ENCODE results near the gene NEK6. TPM values are rescaled to one million over a fixed set of nuclear protein-coding genes. Genes with fewer than 3 reads are reported as not detected.

Gene NEK6
- total and polyA plus RNA-seq, 2 of the 8 experiments (the other 6 are each of a cell fraction or from before 2014, with no cell fraction given) = 17.7 to 19.7 TPM

DNA sequence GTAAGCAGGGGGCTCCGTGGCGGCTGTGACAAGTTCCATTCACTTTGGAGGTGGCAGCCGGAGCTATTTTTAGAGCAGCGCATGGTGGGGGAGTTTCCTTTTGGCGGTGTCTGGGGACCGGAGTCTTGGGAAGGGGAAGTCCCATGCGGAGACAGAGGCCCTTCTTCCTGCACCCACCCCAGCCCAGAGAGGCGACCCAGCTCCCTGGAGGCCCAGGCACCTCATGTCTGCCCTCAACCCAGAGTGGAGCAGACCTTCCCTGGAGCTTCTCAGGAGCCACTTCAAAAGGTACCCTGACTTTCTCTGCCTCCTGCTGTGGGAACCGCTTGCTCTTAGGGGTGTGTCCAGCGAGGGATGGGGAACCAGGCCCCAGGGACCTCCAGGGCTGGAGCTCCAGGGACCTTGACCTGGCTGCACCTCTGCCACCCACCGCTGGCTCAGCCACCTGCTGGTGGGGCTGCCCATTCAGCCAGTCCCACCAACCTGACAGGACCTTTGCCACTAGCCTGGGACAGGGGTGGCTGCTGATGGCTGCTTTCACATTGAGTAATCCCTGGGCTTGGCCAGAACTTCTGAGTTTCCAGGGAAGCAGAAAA lies 34.1 kb downstream of the NEK6 start:
- H3K4me1 ChIP-seq (replicated peaks in 1 of 4; ENCODE audit: control insufficient read depth in 3 of 4, insufficient read depth in 4 of 4, low read length in 3 of 4) = peaks cover 0 to 14% (median 3%) of the 10 kb centered on the region in 4 experiments; a peak in 5 of 7 replicates
- peaks cover 5% of the 10 kb centered on the region; the same call in 1 of the 2 replicates for H3K79me1 ChIP-seq (ENCODE audit: low read depth, low read length)
- H4K20me1 ChIP-seq (replicated peaks in 1 of 2; ENCODE audit: control insufficient read depth in 1 of 2, insufficient read depth in 2 of 2, low read length in 2 of 2) = peaks cover 2 to 9% of the 10 kb centered on the region in 2 experiments
- H3K9ac ChIP-seq (replicated peaks in 1 of 4; ENCODE audit: extremely low read depth in 1 of 4, low read depth in 3 of 4, low read length in 3 of 4) = no peak overlapping the region
- 0 out of 2 replicates have a peak overlapping the region, but pooled peaks have one; percentile 36 for H4K8ac ChIP-seq (ENCODE audit: extremely low read depth, insufficient read depth, low read length)
- no peak overlapping the region for H3K4ac ChIP-seq (replicated peaks; ENCODE audit: insufficient read length, low read depth, low read length)
- no peaks in the 10 kb centered on the region for H3K27me3 ChIP-seq (replicated peaks in 1 of 4; ENCODE audit: control insufficient read depth in 3 of 4, extremely low read depth in 1 of 4, insufficient read depth in 3 of 4, low read length in 3 of 4)
- H4K91ac ChIP-seq (replicated peaks; ENCODE audit: insufficient read length, low read length) = no peak overlapping the region
- H3K56ac ChIP-seq (replicated peaks; ENCODE audit: insufficient read length, low read depth, low read length) = no peak overlapping the region
- H3K23me2 ChIP-seq (ENCODE audit: low read depth, low read length) = no peaks in the 10 kb centered on the region
- H3K9me3 ChIP-seq (ENCODE audit: insufficient read depth in 2 of 2, low read depth in 1 of 2, low read length in 1 of 2) = no peaks in the 10 kb centered on the region
- H3K4me3 ChIP-seq (ENCODE audit: extremely low read depth in 1 of 4, insufficient read depth in 2 of 4, low read depth in 3 of 4, low read length in 4 of 4) = no peak overlapping the region
- H2BK20ac ChIP-seq (ENCODE audit: low read length) = no peak overlapping the region
- H2BK12ac ChIP-seq (ENCODE audit: low read depth, low read length) = no peak overlapping the region
- no peak overlapping the region for H3K23ac ChIP-seq (ENCODE audit: insufficient read length)
- H3K27ac ChIP-seq (ENCODE audit: low read depth, low read length) = no peak overlapping the region
- no peak overlapping the region for H4K5ac ChIP-seq (ENCODE audit: insufficient read length, low read depth, low read length)
- CTCF ChIA-PET (ENCODE audit: partially characterized antibody) = interaction anchor here (0.9 to 3.9 kb wide), 11 partner anchors 12 to 168 kb away, joined by 3 to 37 read pairs (median 5); no protein-coding TSS in a partner anchor
- H2AFZ ChIP-seq (ENCODE audit: low read length) = no peak overlapping the region
- no peaks in the 10 kb centered on the region for H3K79me2 ChIP-seq (ENCODE audit: control insufficient read depth in 1 of 2, insufficient read depth in 2 of 2, low read length in 2 of 2)
- peak overlapping the region; percentile 60; the same call in 1 of the 2 replicates for H3K18ac ChIP-seq (ENCODE audit: extremely low read depth, low read length)
- no peak overlapping the region for H3K4me2 ChIP-seq (ENCODE audit: insufficient read depth in 1 of 2, low read depth in 2 of 2, low read length in 2 of 2)
- 80% methylated on average over 10 of the region's 11 CpGs; no CpG with 5 or more reads in 1 of the 2 experiments for WGBS, 2 experiments (ENCODE audit: extremely low coverage in 1 of 2, insufficient coverage in 1 of 2, insufficient read length in 1 of 2, insufficient replicate concordance in 2 of 2, low coverage in 1 of 2, low lambda C conversion rate in 2 of 2, missing lambda C conversion rate in 1 of 2)
- H2AK5ac ChIP-seq (ENCODE audit: low read depth, low read length) = no peak overlapping the region
- FAIRE-seq = no peak
- no peak overlapping the region for H2BK5ac ChIP-seq (ENCODE audit: low read depth, low read length)
- no peak overlapping the region for H3K14ac ChIP-seq (ENCODE audit: insufficient read length)
- no peak overlapping the region for H2BK120ac ChIP-seq (replicated peaks; ENCODE audit: low read depth, low read length)
- POLR2A ChIA-PET (ENCODE audit: partially characterized antibody) = no interaction called here
- DNase-seq (ENCODE audit: low read depth in 1 of 2, low spot score in 2 of 2) = no peak
- no peak overlapping the region for H2BK15ac ChIP-seq (ENCODE audit: low read length)
- no peaks in the 10 kb centered on the region for H3K36me3 ChIP-seq (ENCODE audit: control insufficient read depth in 2 of 4, insufficient read depth in 4 of 4, low read length in 3 of 4)
- TF ChIP-seq SUZ12 (IDR thresholded peaks at IDR 0.05; ENCODE audit: low read length) (no peak), CREB1 (IDR thresholded peaks at IDR 0.05) (no peak), NRF1 (IDR thresholded peaks at IDR 0.05; ENCODE audit: low read depth, low read length) (no peak), GABPA (IDR thresholded peaks at IDR 0.05; ENCODE audit: borderline replicate concordance, insufficient read depth, low read length) (no peak), RFX5 (IDR thresholded peaks at IDR 0.05; ENCODE audit: borderline replicate concordance, low read depth, low read length) (no peak), TEAD4 (IDR thresholded peaks at IDR 0.05; ENCODE audit: low read depth, low read length) (no peak), ASH2L (IDR thresholded peaks at IDR 0.05; ENCODE audit: low read length) (no peak), MAFK (IDR thresholded peaks at IDR 0.05; ENCODE audit: low read depth, low read length) (no peak), CHD2 (IDR thresholded peaks at IDR 0.05; ENCODE audit: low read length) (no peak), SAP30 (IDR thresholded peaks at IDR 0.05; ENCODE audit: insufficient read depth, insufficient replicate concordance, low read length) (no peak), SP1 (IDR thresholded peaks at IDR 0.05; ENCODE audit: low read depth, low read length) (no peak), SIX5 (IDR thresholded peaks at IDR 0.05; ENCODE audit: low read depth, low read length) (no peak), RAD21 (IDR thresholded peaks at IDR 0.05 in 1 of 2, conservative IDR thresholded peaks at IDR 0.05 in 1 of 2; ENCODE audit: low read depth in 2 of 2, low read length in 2 of 2) (no peak), EGR1 (IDR thresholded peaks at IDR 0.05; ENCODE audit: borderline replicate concordance, low read depth, low read length) (no peak)

Measured in H1 (cell line).